ENCODE measurements around the gene ETV3.

The ETV3 gene

DNA sequence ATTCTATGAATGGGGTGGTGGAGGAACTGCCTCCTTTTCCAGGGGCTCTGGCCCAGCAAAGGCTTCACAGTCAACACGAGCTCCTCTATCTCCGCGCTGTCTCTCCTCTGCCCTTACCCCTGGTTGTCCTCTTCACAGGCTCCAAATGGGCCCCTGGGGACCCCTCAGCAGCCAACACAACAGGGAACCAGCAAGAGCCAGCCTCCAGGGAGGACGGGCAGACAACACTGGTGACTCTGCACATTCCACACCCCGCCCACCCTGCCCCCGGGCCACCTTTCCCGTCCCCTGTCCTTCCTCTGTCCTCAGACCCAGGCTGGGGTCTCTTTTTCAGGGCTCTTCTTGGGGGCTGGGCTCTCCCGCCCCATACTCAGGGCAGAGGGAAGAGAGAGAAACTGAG lies 17.5 kb upstream of the ETV3 start:
- H3K4me1 Mint-ChIP-seq, result peaks cover 16% of the 10 kb centered on the region
- peak overlapping the region; percentile 47 for H3K27ac Mint-ChIP-seq (ENCODE audit: low read depth)
- no peak overlapping the region for H3K4me3 Mint-ChIP-seq
- H3K36me3 Mint-ChIP-seq (ENCODE audit: insufficient read depth), result no peaks in the 10 kb centered on the region
- no peak for ATAC-seq (replicated peaks; ENCODE audit: extremely low read depth, poor library complexity, severe bottlenecking)
- DNase-seq (ENCODE audit: low spot score in 2 of 2), result no peak
- peaks cover 32% of the 10 kb centered on the region for H3K27me3 Mint-ChIP-seq
- no peaks in the 10 kb centered on the region for H3K9me3 Mint-ChIP-seq

DNA sequence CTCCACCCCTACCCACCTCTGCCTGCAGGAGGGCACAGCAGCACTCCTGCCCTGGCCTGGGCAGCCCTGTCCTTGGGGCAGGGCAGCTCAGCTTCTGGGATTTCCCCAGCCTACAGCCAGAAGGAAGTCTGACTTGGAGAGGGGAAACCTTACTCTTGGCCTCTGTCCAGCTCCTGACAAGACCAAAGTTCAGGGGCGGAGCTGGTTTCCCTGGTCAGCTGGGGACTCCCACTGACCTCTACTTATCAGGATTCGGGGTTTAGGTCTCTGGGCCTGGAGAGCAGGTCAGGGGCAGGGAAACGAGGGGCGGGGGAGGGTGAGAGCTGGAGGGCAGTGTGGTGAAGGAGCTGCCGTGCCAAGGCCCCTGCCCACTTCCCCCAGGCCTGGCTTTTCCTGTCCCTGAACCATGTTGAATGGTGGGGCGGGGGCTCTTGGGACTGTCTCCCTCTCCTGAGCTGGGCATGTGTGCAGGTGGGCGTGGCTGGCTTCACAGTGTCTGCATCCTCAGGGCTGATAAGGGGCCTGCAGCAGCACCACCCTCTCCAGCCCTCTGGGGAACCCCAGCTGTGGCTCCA lies 16.8 kb upstream of the ETV3 start:
- peaks cover 16% of the 10 kb centered on the region for H3K4me1 Mint-ChIP-seq
- no peaks in the 10 kb centered on the region for H3K9me3 Mint-ChIP-seq
- H3K36me3 Mint-ChIP-seq (ENCODE audit: insufficient read depth), result no peaks in the 10 kb centered on the region
- H3K4me3 Mint-ChIP-seq, result no peak overlapping the region
- H3K27ac Mint-ChIP-seq (ENCODE audit: low read depth), result no peak overlapping the region
- H3K27me3 Mint-ChIP-seq, result peaks cover 26% of the 10 kb centered on the region
- DNase-seq (ENCODE audit: low spot score in 2 of 2) (no peak), ATAC-seq (replicated peaks; ENCODE audit: extremely low read depth, poor library complexity, severe bottlenecking) (no peak)

DNA sequence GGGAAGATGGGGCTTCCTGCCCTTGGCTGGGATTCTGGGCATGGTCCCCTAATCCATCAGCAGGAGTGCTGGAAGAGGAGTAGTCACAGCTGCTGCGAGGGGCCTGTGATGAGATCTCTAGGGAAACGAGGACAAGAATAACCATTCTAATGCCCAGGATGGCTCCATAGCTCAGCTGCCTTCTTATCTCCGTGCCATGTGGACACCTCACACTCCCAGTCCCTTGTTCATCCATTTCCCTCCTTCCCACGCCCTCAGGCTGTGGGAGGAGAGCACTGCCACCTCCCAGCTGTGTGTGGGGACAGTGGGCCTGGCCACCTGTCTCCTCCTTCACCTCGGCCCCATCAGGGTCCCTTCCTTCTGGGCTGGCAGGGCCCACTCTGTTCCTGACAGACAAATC lies 16.1 kb upstream of the ETV3 start:
- H3K4me1 Mint-ChIP-seq, result peaks cover 16% of the 10 kb centered on the region
- H3K36me3 Mint-ChIP-seq (ENCODE audit: insufficient read depth), result no peaks in the 10 kb centered on the region
- H3K27ac Mint-ChIP-seq (ENCODE audit: low read depth), result peak overlapping the region; percentile 42
- H3K4me3 Mint-ChIP-seq, result no peak overlapping the region
- no peak for ATAC-seq (replicated peaks; ENCODE audit: extremely low read depth, poor library complexity, severe bottlenecking)
- H3K9me3 Mint-ChIP-seq, result no peaks in the 10 kb centered on the region
- peaks cover 26% of the 10 kb centered on the region for H3K27me3 Mint-ChIP-seq
- no peak for DNase-seq (ENCODE audit: low spot score in 2 of 2)

DNA sequence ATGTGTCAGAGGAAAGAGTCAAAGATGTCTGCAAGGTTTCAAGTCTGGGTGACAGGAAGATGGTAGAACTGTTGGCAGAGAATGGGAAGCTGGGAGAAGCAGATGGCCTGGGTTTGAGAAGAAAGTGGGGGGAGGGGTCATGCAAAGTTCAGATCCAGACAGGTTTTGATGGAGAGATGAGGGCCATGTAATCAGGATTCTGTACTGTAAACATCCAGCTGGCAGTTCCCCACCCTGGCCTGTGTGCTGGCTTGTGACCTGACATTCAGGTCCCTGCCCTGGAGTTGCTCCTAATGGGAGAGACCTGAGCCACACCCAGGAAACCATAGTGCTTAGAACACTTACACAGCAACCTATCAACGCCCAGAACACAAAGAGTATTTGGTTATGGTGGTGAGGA lies 15.6 kb upstream of the ETV3 start:
- peaks cover 16% of the 10 kb centered on the region for H3K4me1 Mint-ChIP-seq
- H3K36me3 Mint-ChIP-seq (ENCODE audit: insufficient read depth), result no peaks in the 10 kb centered on the region
- H3K27me3 Mint-ChIP-seq, result peaks cover 26% of the 10 kb centered on the region
- DNase-seq (ENCODE audit: low spot score in 2 of 2) (no peak), ATAC-seq (replicated peaks; ENCODE audit: extremely low read depth, poor library complexity, severe bottlenecking) (no peak)
- peak overlapping the region; percentile 42 for H3K27ac Mint-ChIP-seq (ENCODE audit: low read depth)
- no peak overlapping the region for H3K4me3 Mint-ChIP-seq
- no peaks in the 10 kb centered on the region for H3K9me3 Mint-ChIP-seq

DNA sequence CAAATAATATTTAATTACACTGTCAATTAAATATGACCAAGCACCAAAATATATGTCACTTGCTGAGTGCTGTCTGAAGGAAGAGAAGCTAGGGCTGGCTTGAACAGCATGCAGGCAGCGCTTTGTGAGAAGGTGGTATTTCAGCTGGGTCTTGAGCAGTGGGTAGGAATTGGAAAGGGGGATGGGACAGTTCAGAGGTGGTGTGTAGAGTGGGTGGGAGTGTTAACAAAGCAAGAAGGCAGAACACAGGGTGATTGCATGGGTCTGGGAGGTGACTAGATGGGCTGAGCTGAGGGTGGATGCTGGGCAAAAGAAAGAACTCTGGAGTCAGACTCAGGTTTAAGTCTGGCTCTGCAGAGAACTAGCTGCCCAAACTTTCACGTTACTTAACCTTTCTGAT lies 14.3 kb upstream of the ETV3 start:
- H3K27me3 Mint-ChIP-seq, result peaks cover 16% of the 10 kb centered on the region
- H3K4me1 Mint-ChIP-seq, result peaks cover 16% of the 10 kb centered on the region

DNA sequence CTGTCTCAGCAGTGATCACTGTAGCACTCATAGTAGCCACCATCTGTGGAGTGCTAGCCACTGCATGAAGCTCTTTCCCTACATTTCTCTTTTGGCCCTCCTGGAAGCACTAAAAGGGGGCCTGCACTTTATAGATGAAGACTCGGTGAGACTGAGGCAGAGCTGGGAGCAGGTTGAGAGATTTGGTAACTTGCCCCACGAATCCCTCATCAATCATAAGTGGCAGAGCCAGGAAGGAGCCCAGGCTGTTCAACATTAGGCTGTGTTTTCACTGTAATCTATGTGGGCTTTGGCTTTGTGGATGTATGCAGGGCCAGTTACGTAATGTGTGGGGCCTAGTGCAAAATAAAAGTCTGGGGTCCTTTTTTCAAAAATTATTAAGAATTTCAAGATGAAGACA lies 13.3 kb upstream of the ETV3 start:
- ATAC-seq (replicated peaks; ENCODE audit: extremely low read depth, poor library complexity, severe bottlenecking) (no peak), DNase-seq (ENCODE audit: low spot score in 2 of 2) (no peak)
- no peak overlapping the region for H3K27ac Mint-ChIP-seq (ENCODE audit: low read depth)
- peaks cover 6% of the 10 kb centered on the region for H3K27me3 Mint-ChIP-seq
- H3K4me1 Mint-ChIP-seq, result peaks cover 16% of the 10 kb centered on the region
- no peak overlapping the region for H3K4me3 Mint-ChIP-seq
- no peaks in the 10 kb centered on the region for H3K36me3 Mint-ChIP-seq (ENCODE audit: insufficient read depth)
- H3K9me3 Mint-ChIP-seq, result no peaks in the 10 kb centered on the region

More for the DNA sequence above, 14.3 kb upstream of the ETV3 start:
- H3K27ac Mint-ChIP-seq (ENCODE audit: low read depth), result no peak overlapping the region
- no peaks in the 10 kb centered on the region for H3K36me3 Mint-ChIP-seq (ENCODE audit: insufficient read depth)
- no peak overlapping the region for H3K4me3 Mint-ChIP-seq
- DNase-seq (ENCODE audit: low spot score in 2 of 2), result no peak
- no peaks in the 10 kb centered on the region for H3K9me3 Mint-ChIP-seq
- ATAC-seq (replicated peaks; ENCODE audit: extremely low read depth, poor library complexity, severe bottlenecking), result no peak

DNA sequence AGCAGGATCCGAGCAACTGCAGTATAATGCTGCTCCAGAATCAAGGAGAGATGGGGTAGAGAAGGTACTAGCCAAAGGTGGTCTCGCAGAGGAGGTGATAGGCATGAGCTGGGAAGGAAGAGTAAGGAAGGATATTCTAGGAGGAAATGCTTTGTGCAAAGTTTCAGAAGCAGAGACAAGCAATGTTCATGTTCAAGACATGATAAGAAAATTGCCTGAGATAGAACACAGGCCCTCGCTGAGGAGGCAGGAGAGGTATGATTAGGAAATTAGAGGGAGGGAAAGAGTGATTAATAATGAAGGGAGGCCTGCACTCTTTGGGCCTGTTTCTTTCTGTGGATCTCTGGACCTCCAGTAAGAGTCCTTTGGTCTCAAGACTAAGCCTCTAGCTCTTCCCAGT lies 12.9 kb upstream of the ETV3 start:
- H3K9me3 Mint-ChIP-seq, result no peaks in the 10 kb centered on the region
- H3K4me3 Mint-ChIP-seq, result no peak overlapping the region
- peaks cover 1% of the 10 kb centered on the region for H3K27me3 Mint-ChIP-seq
- ATAC-seq (replicated peaks; ENCODE audit: extremely low read depth, poor library complexity, severe bottlenecking) (no peak), DNase-seq (ENCODE audit: low spot score in 2 of 2) (no peak)
- no peaks in the 10 kb centered on the region for H3K36me3 Mint-ChIP-seq (ENCODE audit: insufficient read depth)
- peaks cover 16% of the 10 kb centered on the region for H3K4me1 Mint-ChIP-seq
- no peak overlapping the region for H3K27ac Mint-ChIP-seq (ENCODE audit: low read depth)

DNA sequence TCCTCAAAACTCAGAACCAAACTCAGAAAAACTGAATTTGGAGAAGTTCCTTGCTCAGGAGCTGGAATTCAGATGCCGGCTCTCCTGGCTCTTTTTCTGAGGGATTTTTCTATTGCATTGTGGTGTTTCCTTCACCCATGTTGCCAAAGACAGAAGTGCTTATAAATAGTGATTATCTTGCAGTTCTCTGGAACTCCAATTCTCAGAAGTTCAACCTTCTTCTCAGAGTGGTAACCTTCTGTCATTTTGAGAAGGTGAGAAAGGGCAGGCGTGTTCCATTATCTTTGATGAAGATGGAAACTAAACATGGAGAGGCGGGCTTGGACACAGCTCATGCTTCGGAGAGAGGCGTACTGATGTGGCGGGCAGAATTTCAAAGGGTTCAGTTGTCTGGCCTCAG lies 12.4 kb upstream of the ETV3 start:
- DNase-seq (ENCODE audit: low spot score in 2 of 2), result no peak
- H3K4me1 Mint-ChIP-seq, result peaks cover 11% of the 10 kb centered on the region
- no peak overlapping the region for H3K4me3 Mint-ChIP-seq
- H3K36me3 Mint-ChIP-seq (ENCODE audit: insufficient read depth), result no peaks in the 10 kb centered on the region
- no peaks in the 10 kb centered on the region for H3K27me3 Mint-ChIP-seq
- H3K9me3 Mint-ChIP-seq, result no peaks in the 10 kb centered on the region
- no peak for ATAC-seq (replicated peaks; ENCODE audit: extremely low read depth, poor library complexity, severe bottlenecking)
- no peak overlapping the region for H3K27ac Mint-ChIP-seq (ENCODE audit: low read depth)

DNA sequence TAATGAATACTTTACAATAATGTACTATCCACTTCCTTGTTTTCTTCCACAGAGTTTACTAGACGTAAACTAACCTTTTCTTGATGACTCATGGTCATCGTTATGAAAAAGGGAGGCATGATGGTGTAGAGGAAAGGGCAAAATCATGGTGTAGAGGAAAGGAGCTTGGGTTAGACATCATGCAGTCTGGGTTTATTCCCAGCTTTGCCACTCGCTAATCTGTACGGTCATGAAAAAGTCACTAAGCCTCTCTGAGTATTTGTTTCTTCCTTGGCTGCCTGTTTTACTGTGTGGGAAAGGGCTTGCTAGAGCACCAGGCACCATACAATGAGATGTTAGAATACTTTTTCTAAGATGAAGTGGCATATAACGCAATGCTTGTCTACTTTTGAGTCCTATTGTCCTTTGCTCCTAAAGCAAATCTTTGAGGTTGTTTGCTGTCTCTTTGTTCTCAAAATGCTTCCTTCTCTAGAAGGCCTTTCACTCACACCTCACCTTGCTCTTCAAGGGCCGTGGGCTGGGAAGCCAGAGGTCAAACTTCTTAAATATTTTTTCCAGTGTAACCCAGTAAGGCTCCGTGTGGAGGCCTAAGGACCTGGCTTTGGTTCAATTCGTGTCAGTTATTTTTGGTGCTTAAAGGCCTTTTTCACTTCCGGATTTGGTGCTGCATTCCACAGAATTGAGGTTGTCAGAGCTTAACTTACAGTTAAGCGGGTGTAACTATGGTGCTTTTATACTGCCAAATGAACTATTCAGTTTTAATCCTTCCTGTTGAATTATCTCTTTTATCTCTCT lies 9.9 kb upstream of the ETV3 start:
- Mint-ChIP-seq H3K4me1 (no peaks in the 10 kb centered on the region), H3K27me3 (no peaks in the 10 kb centered on the region), H3K9me3 (no peaks in the 10 kb centered on the region), H3K4me3 (no peak overlapping the region), H3K36me3 (ENCODE audit: insufficient read depth) (no peaks in the 10 kb centered on the region), H3K27ac (ENCODE audit: low read depth) (no peak overlapping the region)
- ATAC-seq (replicated peaks; ENCODE audit: extremely low read depth, poor library complexity, severe bottlenecking) (no peak), DNase-seq (ENCODE audit: low spot score in 2 of 2) (no peak)

DNA sequence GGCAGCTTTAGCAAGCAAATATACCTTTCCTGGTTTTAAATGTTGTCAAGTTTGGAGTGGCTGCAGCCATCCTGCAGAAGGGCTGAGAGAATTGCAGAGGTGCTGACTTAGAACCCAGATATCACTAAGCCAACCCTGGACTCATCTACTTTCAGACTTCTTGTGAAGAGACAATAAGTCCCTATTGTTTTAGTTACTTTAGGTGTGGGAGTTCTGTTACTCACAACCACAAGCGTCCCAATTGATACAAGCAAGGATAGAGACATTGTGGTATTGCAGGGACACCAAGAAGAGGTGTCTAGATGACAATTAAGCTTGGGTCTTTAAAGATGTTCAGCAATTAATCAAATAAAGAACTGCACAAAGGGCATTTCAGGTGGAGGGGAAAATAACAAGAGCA lies 8.8 kb upstream of the ETV3 start:
- no peak overlapping the region for H3K4me3 Mint-ChIP-seq
- no peaks in the 10 kb centered on the region for H3K27me3 Mint-ChIP-seq
- DNase-seq (ENCODE audit: low spot score in 2 of 2) (no peak), ATAC-seq (replicated peaks; ENCODE audit: extremely low read depth, poor library complexity, severe bottlenecking) (no peak)
- no peaks in the 10 kb centered on the region for H3K4me1 Mint-ChIP-seq
- no peaks in the 10 kb centered on the region for H3K36me3 Mint-ChIP-seq (ENCODE audit: insufficient read depth)
- no peak overlapping the region for H3K27ac Mint-ChIP-seq (ENCODE audit: low read depth)
- H3K9me3 Mint-ChIP-seq, result no peaks in the 10 kb centered on the region

DNA sequence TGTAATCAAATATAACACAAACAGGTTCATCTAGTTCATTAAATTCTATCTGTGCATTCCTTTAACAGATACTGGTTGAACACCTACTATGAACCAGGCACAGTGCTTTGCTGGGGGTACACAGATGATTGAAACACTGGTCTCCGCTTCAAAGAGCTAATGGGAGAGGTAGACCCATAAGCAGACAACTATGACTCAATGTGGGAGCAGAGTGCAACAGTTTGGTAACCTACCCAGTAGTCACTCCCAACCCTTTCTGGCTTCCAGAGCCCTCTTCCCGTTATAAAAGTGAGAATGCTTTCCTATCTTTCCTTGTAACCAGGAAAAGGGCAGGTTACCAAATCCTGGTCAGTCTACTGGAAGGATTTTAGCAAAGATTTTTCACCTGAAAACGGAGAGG lies 8.0 kb upstream of the ETV3 start:
- no peaks in the 10 kb centered on the region for H3K36me3 Mint-ChIP-seq (ENCODE audit: insufficient read depth)
- no peak for DNase-seq (ENCODE audit: low spot score in 2 of 2)
- no peaks in the 10 kb centered on the region for H3K4me1 Mint-ChIP-seq
- H3K9me3 Mint-ChIP-seq, result no peaks in the 10 kb centered on the region
- no peak overlapping the region for H3K4me3 Mint-ChIP-seq
- no peak overlapping the region for H3K27ac Mint-ChIP-seq (ENCODE audit: low read depth)
- H3K27me3 Mint-ChIP-seq, result no peaks in the 10 kb centered on the region
- ATAC-seq (replicated peaks; ENCODE audit: extremely low read depth, poor library complexity, severe bottlenecking), result no peak

DNA sequence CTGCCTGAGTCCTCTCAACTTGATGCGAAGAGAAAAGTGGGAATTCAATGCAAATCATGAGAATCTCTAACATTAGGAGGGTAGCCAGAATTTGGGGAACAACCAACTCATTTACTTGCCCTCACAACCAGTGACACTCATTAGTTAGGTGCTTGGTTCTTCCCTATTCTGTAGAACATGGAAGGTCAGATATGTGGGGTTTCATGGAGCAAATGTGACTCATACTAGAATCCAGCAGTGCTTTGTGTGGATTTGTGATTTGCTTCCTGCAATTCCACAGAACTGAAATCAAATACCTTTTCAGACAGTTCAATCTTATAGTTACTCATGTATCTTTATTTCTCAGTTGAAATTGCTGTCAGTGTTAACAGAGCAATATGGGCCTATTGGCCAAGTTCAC lies 6.9 kb upstream of the ETV3 start:
- Mint-ChIP-seq H3K36me3 (ENCODE audit: insufficient read depth) (no peaks in the 10 kb centered on the region), H3K27me3 (no peaks in the 10 kb centered on the region), H3K27ac (ENCODE audit: low read depth) (no peak overlapping the region), H3K9me3 (no peaks in the 10 kb centered on the region), H3K4me1 (no peaks in the 10 kb centered on the region), H3K4me3 (no peak overlapping the region)
- DNase-seq (ENCODE audit: low spot score in 2 of 2) (no peak), ATAC-seq (replicated peaks; ENCODE audit: extremely low read depth, poor library complexity, severe bottlenecking) (no peak)

DNA sequence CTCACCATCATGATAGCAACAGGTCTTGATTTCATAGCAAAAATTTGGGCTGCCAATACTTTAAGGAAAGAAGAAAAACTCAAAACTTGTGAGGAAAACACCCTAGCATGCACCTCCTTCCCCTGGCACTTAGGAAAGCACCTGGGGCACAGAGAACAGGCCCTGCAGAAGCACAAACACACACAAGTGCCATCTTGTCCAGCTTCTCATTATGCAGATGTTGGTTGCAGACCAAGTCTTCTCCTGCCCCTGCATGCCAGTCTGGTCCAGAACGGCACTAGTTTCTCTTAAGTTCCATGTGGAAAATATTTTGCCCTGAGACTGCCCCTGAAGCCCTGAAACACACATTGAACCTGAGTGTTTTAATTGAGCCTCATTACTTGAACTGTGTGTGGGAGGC lies 6.3 kb upstream of the ETV3 start:
- H3K4me1 Mint-ChIP-seq, result peaks cover 1% of the 10 kb centered on the region
- no peak for DNase-seq (ENCODE audit: low spot score in 2 of 2)
- no peak overlapping the region for H3K27ac Mint-ChIP-seq (ENCODE audit: low read depth)
- ATAC-seq (replicated peaks; ENCODE audit: extremely low read depth, poor library complexity, severe bottlenecking), result no peak
- H3K27me3 Mint-ChIP-seq, result no peaks in the 10 kb centered on the region
- H3K4me3 Mint-ChIP-seq, result no peak overlapping the region
- no peaks in the 10 kb centered on the region for H3K9me3 Mint-ChIP-seq
- no peaks in the 10 kb centered on the region for H3K36me3 Mint-ChIP-seq (ENCODE audit: insufficient read depth)
